Measurements from ENCODE around the gene EMILIN3.

DNA sequence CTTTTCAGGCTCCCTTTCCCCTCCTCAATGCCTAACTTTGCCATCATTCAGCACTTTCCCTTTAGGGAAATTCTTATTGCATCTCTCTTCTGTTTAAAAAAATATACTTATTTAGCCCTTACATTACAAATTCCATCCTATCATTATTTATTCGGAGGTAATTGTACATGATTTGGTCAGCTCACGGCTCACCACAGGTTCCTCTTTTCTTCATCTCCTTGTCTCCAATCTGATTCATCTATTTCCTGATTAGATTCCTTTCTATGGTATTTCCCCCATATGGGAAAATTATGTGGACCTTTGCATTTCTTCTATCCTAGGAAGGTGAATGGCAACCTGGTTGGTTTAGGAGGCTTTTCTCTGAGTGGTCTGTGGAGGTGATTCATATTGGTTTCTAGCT, 12.9 kb upstream of the EMILIN3 start:
- TF ChIP-seq, protein P1, sequence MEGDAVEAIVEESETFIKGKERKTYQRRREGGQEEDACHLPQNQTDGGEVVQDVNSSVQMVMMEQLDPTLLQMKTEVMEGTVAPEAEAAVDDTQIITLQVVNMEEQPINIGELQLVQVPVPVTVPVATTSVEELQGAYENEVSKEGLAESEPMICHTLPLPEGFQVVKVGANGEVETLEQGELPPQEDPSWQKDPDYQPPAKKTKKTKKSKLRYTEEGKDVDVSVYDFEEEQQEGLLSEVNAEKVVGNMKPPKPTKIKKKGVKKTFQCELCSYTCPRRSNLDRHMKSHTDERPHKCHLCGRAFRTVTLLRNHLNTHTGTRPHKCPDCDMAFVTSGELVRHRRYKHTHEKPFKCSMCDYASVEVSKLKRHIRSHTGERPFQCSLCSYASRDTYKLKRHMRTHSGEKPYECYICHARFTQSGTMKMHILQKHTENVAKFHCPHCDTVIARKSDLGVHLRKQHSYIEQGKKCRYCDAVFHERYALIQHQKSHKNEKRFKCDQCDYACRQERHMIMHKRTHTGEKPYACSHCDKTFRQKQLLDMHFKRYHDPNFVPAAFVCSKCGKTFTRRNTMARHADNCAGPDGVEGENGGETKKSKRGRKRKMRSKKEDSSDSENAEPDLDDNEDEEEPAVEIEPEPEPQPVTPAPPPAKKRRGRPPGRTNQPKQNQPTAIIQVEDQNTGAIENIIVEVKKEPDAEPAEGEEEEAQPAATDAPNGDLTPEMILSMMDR (conservative IDR thresholded peaks at IDR 0.05; ENCODE audit: low read length), result no peak
- TF ChIP-seq EZH2phosphoT487 (IDR thresholded peaks at IDR 0.05; ENCODE audit: borderline replicate concordance, low read depth, low read length), result no peak
